ENCODE data around the gene EXPH5.

The EXPH5 gene

GRCh38 chr11:108535384-108535955, 58.1 kb downstream of the EXPH5 start:
- no peak for DNase-seq (ENCODE audit: low read depth, low spot score)
- H3K4me3 ChIP-seq (ENCODE audit: low read depth, low read length): no peak overlapping the region
- TF ChIP-seq CTCF (IDR thresholded peaks at IDR 0.05; ENCODE audit: low read depth, low read length): no peak
- in situ Hi-C loops (cut with HindIII; ENCODE audit: low sequenced_read_pairs): no loop called here

- no peak for TF ChIP-seq CTCF (IDR thresholded peaks at IDR 0.05; ENCODE audit: low read depth, low read length)
- in situ Hi-C loops (cut with HindIII; ENCODE audit: low sequenced_read_pairs): no loop called here
Observed at GRCh38 chr11:108534274-108534882, 59.2 kb downstream of the EXPH5 start.

GRCh38 chr11:108530426-108530825, 63.1 kb downstream of the EXPH5 start:
- no peak overlapping the region for H3K4me3 ChIP-seq (ENCODE audit: low read depth, low read length)
- in situ Hi-C loops (cut with HindIII; ENCODE audit: low sequenced_read_pairs): no loop called here
- no peak for TF ChIP-seq CTCF (IDR thresholded peaks at IDR 0.05; ENCODE audit: low read depth, low read length)
- no peak for DNase-seq (ENCODE audit: low read depth, low spot score)

More at GRCh38 chr11:108534274-108534882, 59.2 kb downstream of the EXPH5 start:
- DNase-seq (ENCODE audit: low read depth, low spot score): no peak
- H3K4me3 ChIP-seq (ENCODE audit: low read depth, low read length): no peak overlapping the region

- in situ Hi-C loops (cut with HindIII; ENCODE audit: low sequenced_read_pairs): no loop called here
- no peak for DNase-seq (ENCODE audit: low read depth, low spot score)
- no peak overlapping the region for H3K4me3 ChIP-seq (ENCODE audit: low read depth, low read length)
- no peak for TF ChIP-seq CTCF (IDR thresholded peaks at IDR 0.05; ENCODE audit: low read depth, low read length)
Observed at GRCh38 chr11:108527382-108527781, 66.2 kb downstream of the EXPH5 start.

- TF ChIP-seq CTCF (IDR thresholded peaks at IDR 0.05; ENCODE audit: low read depth, low read length): no peak
- DNase-seq (ENCODE audit: low read depth, low spot score): no peak
- in situ Hi-C loops (cut with HindIII; ENCODE audit: low sequenced_read_pairs): no loop called here
Observed at GRCh38 chr11:108525161-108525560, 68.4 kb downstream of the EXPH5 start.

GRCh38 chr11:108524422-108524821, 69.1 kb downstream of the EXPH5 start:
- in situ Hi-C loops (cut with HindIII; ENCODE audit: low sequenced_read_pairs): no loop called here
- DNase-seq (ENCODE audit: low read depth, low spot score): no peak
- no peak overlapping the region for H3K4me3 ChIP-seq (ENCODE audit: low read depth, low read length)
- TF ChIP-seq CTCF (IDR thresholded peaks at IDR 0.05; ENCODE audit: low read depth, low read length): no peak

More at GRCh38 chr11:108525161-108525560, 68.4 kb downstream of the EXPH5 start:
- H3K4me3 ChIP-seq (ENCODE audit: low read depth, low read length): no peak overlapping the region

Data from astrocyte of the spinal cord (primary cell).